Measurements from ENCODE around the gene ADAMTSL3. TPM values are rescaled to one million over a fixed set of nuclear protein-coding genes. Genes with fewer than 3 reads are reported as not detected.

Gene ADAMTSL3
- total RNA-seq, 2 experiments from 2014 or later: not detected

GRCh38 chr15:83794209-83794608 is 140.3 kb downstream of the ADAMTSL3 start:
- ChIA-PET POLR2A (no interaction called here), CTCF (no interaction called here)
- Mint-ChIP-seq H3K36me3 (ENCODE audit: low read depth) (no peaks in the 10 kb centered on the region), H3K27me3 (peaks cover 2% of the 10 kb centered on the region), H3K27ac (no peak overlapping the region), H3K4me3 (no peak overlapping the region), H3K4me1 (no peaks in the 10 kb centered on the region), H3K9me3 (no peaks in the 10 kb centered on the region)
- DNase-seq: no peak

GRCh38 chr15:83809345-83809744 is 155.4 kb downstream of the ADAMTSL3 start:
- Mint-ChIP-seq H3K4me3 (no peak overlapping the region), H3K36me3 (ENCODE audit: low read depth) (no peaks in the 10 kb centered on the region), H3K9me3 (no peaks in the 10 kb centered on the region), H3K4me1 (no peaks in the 10 kb centered on the region), H3K27me3 (no peaks in the 10 kb centered on the region), H3K27ac (no peak overlapping the region)
- ChIA-PET POLR2A (no interaction called here), CTCF (no interaction called here)
- DNase-seq: no peak

- H3K27me3 Mint-ChIP-seq: no peaks in the 10 kb centered on the region
- H3K27ac Mint-ChIP-seq: no peak overlapping the region
- H3K4me1 Mint-ChIP-seq: no peaks in the 10 kb centered on the region
- no peak for DNase-seq
- ChIA-PET CTCF (no interaction called here), POLR2A (no interaction called here)
- no peaks in the 10 kb centered on the region for H3K36me3 Mint-ChIP-seq (ENCODE audit: low read depth)
- H3K4me3 Mint-ChIP-seq: no peak overlapping the region
- H3K9me3 Mint-ChIP-seq: no peaks in the 10 kb centered on the region
These were observed 156.2 kb downstream of the ADAMTSL3 start for GRCh38 chr15:83810110-83810509.

- POLR2A ChIA-PET: no interaction called here
- H3K27me3 Mint-ChIP-seq: no peaks in the 10 kb centered on the region
- no peaks in the 10 kb centered on the region for H3K36me3 Mint-ChIP-seq (ENCODE audit: low read depth)
- no peak for DNase-seq
- H3K4me1 Mint-ChIP-seq: no peaks in the 10 kb centered on the region
- CTCF ChIA-PET: no interaction called here
- H3K27ac Mint-ChIP-seq: no peak overlapping the region
- no peaks in the 10 kb centered on the region for H3K9me3 Mint-ChIP-seq
- H3K4me3 Mint-ChIP-seq: no peak overlapping the region
These were observed 159.8 kb downstream of the ADAMTSL3 start for GRCh38 chr15:83813682-83814081.

GRCh38 chr15:83815506-83815905 is 161.6 kb downstream of the ADAMTSL3 start:
- Mint-ChIP-seq H3K4me1 (no peaks in the 10 kb centered on the region), H3K27ac (no peak overlapping the region), H3K36me3 (ENCODE audit: low read depth) (no peaks in the 10 kb centered on the region), H3K4me3 (no peak overlapping the region), H3K27me3 (no peaks in the 10 kb centered on the region), H3K9me3 (no peaks in the 10 kb centered on the region)
- no peak for DNase-seq
- CTCF ChIA-PET: no interaction called here
- POLR2A ChIA-PET: no interaction called here

- Mint-ChIP-seq H3K36me3 (ENCODE audit: low read depth) (no peaks in the 10 kb centered on the region), H3K9me3 (no peaks in the 10 kb centered on the region), H3K27me3 (no peaks in the 10 kb centered on the region), H3K4me1 (no peaks in the 10 kb centered on the region), H3K4me3 (no peak overlapping the region), H3K27ac (no peak overlapping the region)
- POLR2A ChIA-PET: no interaction called here
- no peak for DNase-seq
- CTCF ChIA-PET: no interaction called here
These were observed 162.4 kb downstream of the ADAMTSL3 start for GRCh38 chr15:83816124-83816883.

GRCh38 chr15:83818591-83818990 is 164.7 kb downstream of the ADAMTSL3 start:
- H3K4me1 Mint-ChIP-seq: no peaks in the 10 kb centered on the region
- CTCF ChIA-PET: no interaction called here
- DNase-seq: no peak

GRCh38 chr15:83830381-83830780 is 176.5 kb downstream of the ADAMTSL3 start:
- Mint-ChIP-seq H3K9me3 (peaks cover 4% of the 10 kb centered on the region), H3K4me1 (no peaks in the 10 kb centered on the region), H3K27ac (no peak overlapping the region), H3K27me3 (peaks cover 3% of the 10 kb centered on the region), H3K36me3 (ENCODE audit: low read depth) (no peaks in the 10 kb centered on the region), H3K4me3 (no peak overlapping the region)
- no peak for DNase-seq
- ChIA-PET POLR2A (no interaction called here), CTCF (no interaction called here)

More at GRCh38 chr15:83818591-83818990, 164.7 kb downstream of the ADAMTSL3 start:
- POLR2A ChIA-PET: no interaction called here
- Mint-ChIP-seq H3K4me3 (no peak overlapping the region), H3K36me3 (ENCODE audit: low read depth) (no peaks in the 10 kb centered on the region), H3K9me3 (peaks cover 4% of the 10 kb centered on the region), H3K27me3 (no peaks in the 10 kb centered on the region), H3K27ac (no peak overlapping the region)

GRCh38 chr15:83833569-83833968 is 179.6 kb downstream of the ADAMTSL3 start:
- Mint-ChIP-seq H3K27me3 (peaks cover 3% of the 10 kb centered on the region), H3K4me1 (no peaks in the 10 kb centered on the region), H3K27ac (no peak overlapping the region), H3K4me3 (no peak overlapping the region), H3K36me3 (ENCODE audit: low read depth) (no peaks in the 10 kb centered on the region), H3K9me3 (no peaks in the 10 kb centered on the region)
- DNase-seq: no peak
- POLR2A ChIA-PET: no interaction called here
- CTCF ChIA-PET: no interaction called here

GRCh38 chr15:83835479-83835878 is 181.6 kb downstream of the ADAMTSL3 start:
- H3K4me1 Mint-ChIP-seq: no peaks in the 10 kb centered on the region
- CTCF ChIA-PET: no interaction called here
- H3K9me3 Mint-ChIP-seq: no peaks in the 10 kb centered on the region
- no peak overlapping the region for H3K4me3 Mint-ChIP-seq
- POLR2A ChIA-PET: no interaction called here
- H3K27me3 Mint-ChIP-seq: peaks cover 8% of the 10 kb centered on the region
- no peak for DNase-seq
- no peak overlapping the region for H3K27ac Mint-ChIP-seq
- H3K36me3 Mint-ChIP-seq (ENCODE audit: low read depth): no peaks in the 10 kb centered on the region

GRCh38 chr15:83837945-83838571 is 184.1 kb downstream of the ADAMTSL3 start:
- no peak overlapping the region for H3K27ac Mint-ChIP-seq
- ChIA-PET POLR2A (no interaction called here), CTCF (interaction anchor here (0.6 kb wide), 1 partner anchor 17 kb away, joined by 3 read pairs; no protein-coding TSS in a partner anchor)
- no peak overlapping the region for H3K4me3 Mint-ChIP-seq
- H3K9me3 Mint-ChIP-seq: no peaks in the 10 kb centered on the region
- H3K27me3 Mint-ChIP-seq: peaks cover 5% of the 10 kb centered on the region
- no peaks in the 10 kb centered on the region for H3K36me3 Mint-ChIP-seq (ENCODE audit: low read depth)
- DNase-seq: no peak
- no peaks in the 10 kb centered on the region for H3K4me1 Mint-ChIP-seq

GRCh38 chr15:83838763-83839162 is 184.8 kb downstream of the ADAMTSL3 start:
- Mint-ChIP-seq H3K27ac (no peak overlapping the region), H3K36me3 (ENCODE audit: low read depth) (no peaks in the 10 kb centered on the region), H3K27me3 (peaks cover 5% of the 10 kb centered on the region), H3K9me3 (no peaks in the 10 kb centered on the region), H3K4me1 (no peaks in the 10 kb centered on the region), H3K4me3 (no peak overlapping the region)
- CTCF ChIA-PET: no interaction called here
- no peak for DNase-seq
- POLR2A ChIA-PET: no interaction called here

- no peak overlapping the region for H3K4me3 Mint-ChIP-seq
- CTCF ChIA-PET: no interaction called here
These were observed 188.4 kb downstream of the ADAMTSL3 start for GRCh38 chr15:83842281-83842680.

GRCh38 chr15:83843471-83843871 is 189.5 kb downstream of the ADAMTSL3 start:
- CTCF ChIA-PET: no interaction called here
- no peaks in the 10 kb centered on the region for H3K9me3 Mint-ChIP-seq
- no peaks in the 10 kb centered on the region for H3K36me3 Mint-ChIP-seq (ENCODE audit: low read depth)
- H3K4me3 Mint-ChIP-seq: no peak overlapping the region
- no peak for DNase-seq
- peaks cover 5% of the 10 kb centered on the region for H3K27me3 Mint-ChIP-seq
- H3K27ac Mint-ChIP-seq: no peak overlapping the region
- H3K4me1 Mint-ChIP-seq: no peaks in the 10 kb centered on the region
- POLR2A ChIA-PET: no interaction called here

More at GRCh38 chr15:83842281-83842680, 188.4 kb downstream of the ADAMTSL3 start:
- no peaks in the 10 kb centered on the region for H3K9me3 Mint-ChIP-seq
- H3K27me3 Mint-ChIP-seq: peaks cover 5% of the 10 kb centered on the region
- POLR2A ChIA-PET: no interaction called here
- no peak for DNase-seq
- H3K36me3 Mint-ChIP-seq (ENCODE audit: low read depth): no peaks in the 10 kb centered on the region
- no peak overlapping the region for H3K27ac Mint-ChIP-seq
- no peaks in the 10 kb centered on the region for H3K4me1 Mint-ChIP-seq
